ENCODE data around the gene MYO1B. TPM values are rescaled to one million over a fixed set of nuclear protein-coding genes. Genes with fewer than 3 reads are reported as not detected.
A peak's percentile ranks its signal among the peaks of the same experiment; 100 is the strongest.

The MYO1B gene
- total and polyA plus RNA-seq, 12 donors = 8.7 to 32.4 (median 14.4) TPM

- ATAC-seq (peak in 6 of 8 donors; percentile 53 to 71 (median 60)), DNase-seq (peak in 1 of 2 donors; percentile 12)
- Histone ChIP-seq H3K27ac (peak overlapping the region in 8 of 10 donors; percentile 28 to 74 (median 64)), H3K9me3 (no peaks in the 10 kb centered on the region), H3K27me3 (no peaks in the 10 kb centered on the region), H3K36me3 (no peaks in the 10 kb centered on the region), H3K4me1 (peaks cover 0 to 41% (median 6%) of the 10 kb centered on the region in 9 donors), H3K4me3 (no peak overlapping the region)
- intact Hi-C loops (cut with DNase I) = loop anchor here in 4 of 10 donors (2.0 to 5.0 kb wide), 3 partner anchors 269 to 290 kb away; no protein-coding TSS in a partner anchor
- WGBS, 2 donors = 61 to 65% methylated on average over 2 of the region's 2 CpGs
- peak; percentile 3 to 68 (median 45) for TF ChIP-seq CTCF (IDR thresholded peaks at IDR 0.05)
Measured at GRCh38 chr2:191231995-191232394, 13.2 kb upstream of the MYO1B start.

- Histone ChIP-seq H3K36me3 (no peaks in the 10 kb centered on the region), H3K9me3 (no peaks in the 10 kb centered on the region), H3K4me3 (no peak overlapping the region), H3K27ac (peak overlapping the region in 5 of 10 donors; percentile 42 to 74 (median 68)), H3K4me1 (peaks cover 0 to 35% (median 6%) of the 10 kb centered on the region in 9 donors), H3K27me3 (no peaks in the 10 kb centered on the region)
- intact Hi-C loops (cut with DNase I) = loop anchor here in 3 of 10 donors (5.0 kb wide), 2 partner anchors 269 to 289 kb away; no protein-coding TSS in a partner anchor
- DNase-seq = no peak
- no peak for TF ChIP-seq CTCF (IDR thresholded peaks at IDR 0.05)
- no peak for ATAC-seq
- 76% methylated on average over 5 of the region's 5 CpGs for WGBS, 2 donors
Measured at GRCh38 chr2:191233533-191233932, 11.7 kb upstream of the MYO1B start.

- Histone ChIP-seq H3K27ac (peak overlapping the region in 2 of 10 donors; percentile 74), H3K4me1 (peaks cover 0 to 30% (median 6%) of the 10 kb centered on the region in 9 donors), H3K36me3 (no peaks in the 10 kb centered on the region), H3K4me3 (no peak overlapping the region), H3K27me3 (no peaks in the 10 kb centered on the region), H3K9me3 (no peaks in the 10 kb centered on the region)
- DNase-seq (no peak), ATAC-seq (peak in 3 of 8 donors; percentile 34 to 55 (median 40))
- TF ChIP-seq CTCF (IDR thresholded peaks at IDR 0.05) = no peak
- intact Hi-C loops (cut with DNase I) = loop anchor here in 3 of 10 donors (5.0 kb wide), 2 partner anchors 268 to 288 kb away; no protein-coding TSS in a partner anchor
- WGBS, 2 donors = 71 to 73% methylated on average over 1 of the region's 1 CpG
Measured at GRCh38 chr2:191234376-191234775, 10.8 kb upstream of the MYO1B start.

- intact Hi-C loops (cut with DNase I) = loop anchor here in 7 of 10 donors (10.0 kb wide), 3 partner anchors 124 to 144 kb away; no protein-coding TSS in a partner anchor
- DNase-seq (no peak), ATAC-seq (no peak)
- H3K27ac ChIP-seq = no peak overlapping the region
- H3K4me3 ChIP-seq = no peak overlapping the region
- H3K4me1 ChIP-seq = peaks cover 0 to 13% (median 1%) of the 10 kb centered on the region in 9 donors
- peaks cover 0 to 20% (median 0%) of the 10 kb centered on the region in 7 donors for H3K27me3 ChIP-seq
- no peaks in the 10 kb centered on the region for H3K36me3 ChIP-seq
- no peak for TF ChIP-seq CTCF (IDR thresholded peaks at IDR 0.05)
- peaks cover 0 to 7% (median 0%) of the 10 kb centered on the region in 11 donors for H3K9me3 ChIP-seq
- 92 to 93% methylated on average over 5 of the region's 5 CpGs for WGBS, 2 donors
Measured at GRCh38 chr2:191240871-191241270, 4.3 kb upstream of the MYO1B start.
